SH-SY5Y (cell line): ENCODE measurements around the gene EGFL7.

Source experiments
- GATA2 ChIP-seq: IDR thresholded peaks from 2 replicates; pipeline ENCODE4 v1.6.1; 2011; ENCODE audit warnings: mild to moderate bottlenecking, low read depth, low read length
- GATA3 ChIP-seq: IDR thresholded peaks from 2 replicates; pipeline ENCODE4 v1.6.1; 2011; ENCODE audit warnings: low read depth, mild to moderate bottlenecking, low read length, moderate library complexity

Gene EGFL7

GRCh38 chr9:136668983-136669790 lies 6.5 kb downstream of the EGFL7 start:
- no peak for TF ChIP-seq GATA3
- TF ChIP-seq GATA2 = no peak

- no peak for TF ChIP-seq GATA2
- no peak for TF ChIP-seq GATA3
These were observed 7.2 kb downstream of the EGFL7 start for GRCh38 chr9:136669791-136670464.

GRCh38 chr9:136670576-136671253 lies 8.0 kb downstream of the EGFL7 start:
- TF ChIP-seq GATA2 (no peak), GATA3 (no peak)

- TF ChIP-seq GATA3 (no peak), GATA2 (no peak)
These were observed 8.5 kb downstream of the EGFL7 start for GRCh38 chr9:136671254-136671614.

- TF ChIP-seq GATA2 = no peak
- TF ChIP-seq GATA3 = no peak
These were observed 9.1 kb downstream of the EGFL7 start for GRCh38 chr9:136671646-136672430.

- TF ChIP-seq GATA2 = no peak
- TF ChIP-seq GATA3 = no peak
These were observed 9.8 kb downstream of the EGFL7 start for GRCh38 chr9:136672431-136673087.

- TF ChIP-seq GATA2 (no peak), GATA3 (no peak)
These were observed 10.6 kb downstream of the EGFL7 start for GRCh38 chr9:136673088-136673974.

- no peak for TF ChIP-seq GATA3
- TF ChIP-seq GATA2 = no peak
These were observed 11.5 kb downstream of the EGFL7 start for GRCh38 chr9:136673975-136674785.

- no peak for TF ChIP-seq GATA3
- no peak for TF ChIP-seq GATA2
These were observed 12.2 kb downstream of the EGFL7 start for GRCh38 chr9:136674786-136675349.

GRCh38 chr9:136675477-136676296 lies 13.0 kb downstream of the EGFL7 start:
- TF ChIP-seq GATA2 (no peak), GATA3 (no peak)
